ENCODE data around the gene PDS5A.

The PDS5A gene

DNA sequence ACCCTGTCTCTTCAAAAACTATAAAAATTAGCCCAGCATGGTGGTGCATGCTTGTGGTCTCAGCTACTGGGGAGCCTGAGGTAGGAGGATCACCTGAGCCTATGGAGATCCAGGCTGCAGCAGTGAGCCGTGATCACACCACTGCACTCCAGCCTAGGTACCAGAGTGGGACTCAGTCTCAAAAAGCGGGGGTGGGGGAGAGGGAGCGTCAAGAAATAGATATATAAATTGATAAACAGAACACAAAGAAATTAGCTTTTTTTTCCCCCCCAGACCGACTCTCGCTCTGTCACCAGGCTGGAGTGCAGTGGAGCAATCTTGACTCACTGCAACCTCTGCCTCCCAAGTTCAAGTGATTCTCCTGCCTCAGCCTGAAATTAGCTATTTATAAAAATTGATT is 14.1 kb downstream of the PDS5A start:
- Histone ChIP-seq H3K27ac (ENCODE audit: extremely low read depth, low read depth, low read length) (no peak overlapping the region), H3K4me1 (ENCODE audit: control insufficient read depth, insufficient read depth, low read length) (no peaks in the 10 kb centered on the region), H3K9me3 (ENCODE audit: control insufficient read depth, insufficient read depth, low read depth, low read length) (no peaks in the 10 kb centered on the region), H3K4me3 (ENCODE audit: low read depth, low read length) (no peak overlapping the region), H3K36me3 (ENCODE audit: control insufficient read depth in 2 of 2, insufficient read depth in 1 of 2, low read length in 2 of 2) (peaks cover 5 to 7% of the 10 kb centered on the region in 2 experiments; a peak in 2 of 3 replicates)
- no peak for TF ChIP-seq HOXA7 (CRISPR knock-in tag; IDR thresholded peaks at IDR 0.05; ENCODE audit: borderline replicate concordance)
- TF ChIP-seq ZNF266 (tag by site-specific recombination; IDR thresholded peaks at IDR 0.05; ENCODE audit: low read depth): no peak
- no peak for TF ChIP-seq ZNF121 (tag by site-specific recombination; IDR thresholded peaks at IDR 0.05)
- no peak for TF ChIP-seq ZNF768 (tag by site-specific recombination; IDR thresholded peaks at IDR 0.05)
- TF ChIP-seq ZNF518A (tag by site-specific recombination; conservative IDR thresholded peaks at IDR 0.05; ENCODE audit: low read depth): no peak
- CTCF ChIA-PET: interaction anchor here (0.6 to 0.7 kb wide), 2 partner anchors 11 to 15 kb away, joined by 3 to 4 read pairs; no protein-coding TSS in a partner anchor
- POLR2A ChIA-PET: no interaction called here

GRCh38 chr4:39961311-39961877 is 16.3 kb downstream of the PDS5A start:
- POLR2A ChIA-PET: no interaction called here
- H3K27ac ChIP-seq (ENCODE audit: extremely low read depth, low read depth, low read length): no peak overlapping the region
- no peaks in the 10 kb centered on the region for H3K9me3 ChIP-seq (ENCODE audit: control insufficient read depth, insufficient read depth, low read depth, low read length)
- no peaks in the 10 kb centered on the region for H3K4me1 ChIP-seq (ENCODE audit: control insufficient read depth, insufficient read depth, low read length)
- H3K36me3 ChIP-seq (ENCODE audit: control insufficient read depth in 2 of 2, insufficient read depth in 1 of 2, low read length in 2 of 2): peaks cover 4 to 5% of the 10 kb centered on the region in 2 experiments; a peak in 2 of 3 replicates
- CTCF ChIA-PET: interaction anchor here (0.7 kb wide), 1 partner anchor 208 kb away, joined by 3 read pairs; no protein-coding TSS in a partner anchor
- no peak overlapping the region for H3K4me3 ChIP-seq (ENCODE audit: low read depth, low read length)
- no peak for TF ChIP-seq ZNF274 (IDR thresholded peaks at IDR 0.05; ENCODE audit: low read length)
- no peak for TF ChIP-seq ZNF274 (tag by site-specific recombination; IDR thresholded peaks at IDR 0.05; ENCODE audit: borderline replicate concordance)
- TF ChIP-seq ZNF677 (tag by site-specific recombination; IDR thresholded peaks at IDR 0.05): no peak
- no peak for TF ChIP-seq GFI1B (tag by site-specific recombination; IDR thresholded peaks at IDR 0.05)
- TF ChIP-seq SP7 (tag by site-specific recombination; IDR thresholded peaks at IDR 0.05): no peak
- no peak for TF ChIP-seq ZNF596 (tag by site-specific recombination; IDR thresholded peaks at IDR 0.05)
- TF ChIP-seq ZBTB26 (tag by site-specific recombination; optimal IDR thresholded peaks at IDR 0.05): no peak
- no peak for TF ChIP-seq ZNF366 (tag by site-specific recombination; conservative IDR thresholded peaks at IDR 0.05)
- TF ChIP-seq ZFP3 (tag by site-specific recombination; IDR thresholded peaks at IDR 0.05; ENCODE audit: low read depth): no peak
- TF ChIP-seq ZSCAN16 (tag by site-specific recombination; IDR thresholded peaks at IDR 0.05): no peak
- TF ChIP-seq ZNF239 (tag by site-specific recombination; IDR thresholded peaks at IDR 0.05): no peak
- no peak for TF ChIP-seq KLF10 (tag by site-specific recombination; IDR thresholded peaks at IDR 0.05)
- TF ChIP-seq ZNF654 (tag by site-specific recombination; IDR thresholded peaks at IDR 0.05; ENCODE audit: low read depth): no peak
- TF ChIP-seq ZNF623 (tag by site-specific recombination; IDR thresholded peaks at IDR 0.05): no peak
- TF ChIP-seq ZNF157 (tag by site-specific recombination; IDR thresholded peaks at IDR 0.05): no peak
- TF ChIP-seq REPIN1 (tag by site-specific recombination; IDR thresholded peaks at IDR 0.05; ENCODE audit: low read depth): no peak
- no peak for TF ChIP-seq ZNF23 (tag by site-specific recombination; IDR thresholded peaks at IDR 0.05; ENCODE audit: borderline replicate concordance)
- TF ChIP-seq, protein P1, sequence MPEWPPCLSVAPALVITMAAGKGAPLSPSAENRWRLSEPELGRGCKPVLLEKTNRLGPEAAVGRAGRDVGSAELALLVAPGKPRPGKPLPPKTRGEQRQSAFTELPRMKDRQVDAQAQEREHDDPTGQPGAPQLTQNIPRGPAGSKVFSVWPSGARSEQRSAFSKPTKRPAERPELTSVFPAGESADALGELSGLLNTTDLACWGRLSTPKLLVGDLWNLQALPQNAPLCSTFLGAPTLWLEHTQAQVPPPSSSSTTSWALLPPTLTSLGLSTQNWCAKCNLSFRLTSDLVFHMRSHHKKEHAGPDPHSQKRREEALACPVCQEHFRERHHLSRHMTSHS (tag by site-specific recombination; IDR thresholded peaks at IDR 0.05): no peak
